GM21515 (cell line): ENCODE data around the gene USP35.

Experiments used
- ATAC-seq: cut with Tn5 transposase; IDR thresholded peaks from one replicate; pipeline ENCODE4 v1.9.1; 2021; ENCODE audit not compliant: unreplicated experiment

The USP35 gene

GRCh38 chr11:78262238-78262637 is 73.5 kb downstream of the USP35 start:
- no peak for ATAC-seq

GRCh38 chr11:78262691-78263090 is 74.0 kb downstream of the USP35 start:
- ATAC-seq: no peak
